Stimulated activated memory B cell treated with anti-CD40 and anti-IgM and Interleukin-4, amounts not matched to agents 10 μg/mL and 1 μg/mL and 100 μg/mL, for 72 hours (primary cell): Measurements from ENCODE around the gene KCNJ12.
A peak's percentile ranks its signal among the peaks of the same experiment; 100 is the strongest.
"Not testable (repeated sequence)": the region's sequence is repeated elsewhere in the genome, so short reads cannot be mapped to it uniquely, and the experiment has no call there.

Source experiments
- ATAC-seq: fragments of 150-1000 bp; cut with Tn5 transposase; 2 replicates; pipeline ENCODE4 v1.10.0; 2021
- H3K27ac Mint-ChIP-seq: one replicate; pipeline ENCODE4 v1.8.0; 2022; ENCODE audit warnings: mild to moderate bottlenecking, mixed read lengths
- H3K27me3 Mint-ChIP-seq: one replicate; pipeline ENCODE4 v1.8.0; 2022; ENCODE audit warnings: mixed read lengths
- H3K36me3 Mint-ChIP-seq: one replicate; pipeline ENCODE4 v1.8.0; 2022; ENCODE audit warnings: mixed read lengths
- H3K4me1 Mint-ChIP-seq: one replicate; pipeline ENCODE4 v1.8.0; 2022; ENCODE audit warnings: mixed read lengths
- H3K4me3 Mint-ChIP-seq: one replicate; pipeline ENCODE4 v1.8.0; 2022; ENCODE audit warnings: mild to moderate bottlenecking, moderate library complexity, mixed read lengths
- H3K9me3 Mint-ChIP-seq: one replicate; pipeline ENCODE4 v1.8.0; 2022; ENCODE audit warnings: mixed read lengths

KCNJ12 gene

GRCh38 chr17:21413570-21414279, 37.6 kb downstream of the KCNJ12 start:
- not testable (repeated sequence) for ATAC-seq, H3K9me3 Mint-ChIP-seq, H3K4me1 Mint-ChIP-seq, H3K27ac Mint-ChIP-seq, H3K36me3 Mint-ChIP-seq, H3K4me3 Mint-ChIP-seq, H3K27me3 Mint-ChIP-seq

DNA sequence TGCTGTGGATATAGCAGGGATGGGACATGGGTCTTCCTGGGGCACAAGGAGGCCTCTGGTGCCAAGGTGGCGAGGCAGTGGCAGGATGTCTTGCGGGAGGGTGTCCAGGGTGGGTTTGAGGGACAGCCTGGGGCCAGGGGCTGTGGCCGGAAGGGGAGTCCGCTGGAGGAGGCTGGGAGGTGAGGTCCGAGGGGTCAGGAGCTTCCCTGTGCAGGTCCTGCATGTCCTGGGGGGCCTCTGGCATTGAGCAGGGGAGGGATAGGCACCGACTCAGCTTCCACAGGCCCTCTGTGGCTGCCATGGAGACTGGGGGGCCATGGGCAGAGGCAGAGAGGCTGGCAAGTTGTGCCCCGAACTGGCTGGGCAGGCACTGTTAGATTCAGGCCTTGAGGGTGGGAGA, 38.5 kb downstream of the KCNJ12 start:
- peak; percentile 2 for ATAC-seq
- H3K9me3 Mint-ChIP-seq, H3K27ac Mint-ChIP-seq, H3K4me3 Mint-ChIP-seq, H3K4me1 Mint-ChIP-seq, H3K36me3 Mint-ChIP-seq: not testable (repeated sequence)
- peaks cover 10% of the 10 kb centered on the region for H3K27me3 Mint-ChIP-seq

GRCh38 chr17:21415166-21415990, 39.2 kb downstream of the KCNJ12 start:
- H3K27ac Mint-ChIP-seq, H3K9me3 Mint-ChIP-seq, H3K36me3 Mint-ChIP-seq, ATAC-seq, H3K4me3 Mint-ChIP-seq: not testable (repeated sequence)
- Mint-ChIP-seq H3K4me1 (peaks cover 10% of the 10 kb centered on the region), H3K27me3 (peaks cover 16% of the 10 kb centered on the region)

DNA sequence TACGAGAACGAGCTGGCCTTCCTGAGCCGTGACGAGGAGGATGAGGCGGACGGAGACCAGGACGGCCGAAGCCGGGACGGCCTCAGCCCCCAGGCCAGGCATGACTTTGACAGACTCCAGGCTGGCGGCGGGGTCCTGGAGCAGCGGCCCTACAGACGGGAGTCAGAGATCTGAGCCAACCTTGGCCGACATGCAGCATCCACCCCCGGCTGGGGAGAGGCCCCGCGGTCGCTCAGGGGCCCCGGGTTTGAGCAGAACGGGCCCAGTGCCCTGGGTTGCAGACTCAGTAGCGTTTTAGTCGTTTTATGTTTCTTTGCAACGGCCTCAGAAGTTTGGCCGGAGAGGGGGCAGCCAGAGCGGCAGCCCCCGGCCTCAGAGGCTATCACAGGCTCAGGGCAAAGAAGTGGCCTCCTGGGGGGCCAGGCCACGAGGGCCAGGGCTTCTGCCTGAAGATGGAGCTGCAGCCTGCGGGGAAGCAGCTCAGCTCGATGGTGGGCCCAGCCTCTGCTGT, 40.4 kb downstream of the KCNJ12 start:
- H3K4me3 Mint-ChIP-seq, ATAC-seq: not testable (repeated sequence)
- H3K4me1 Mint-ChIP-seq = peaks cover 10% of the 10 kb centered on the region

DNA sequence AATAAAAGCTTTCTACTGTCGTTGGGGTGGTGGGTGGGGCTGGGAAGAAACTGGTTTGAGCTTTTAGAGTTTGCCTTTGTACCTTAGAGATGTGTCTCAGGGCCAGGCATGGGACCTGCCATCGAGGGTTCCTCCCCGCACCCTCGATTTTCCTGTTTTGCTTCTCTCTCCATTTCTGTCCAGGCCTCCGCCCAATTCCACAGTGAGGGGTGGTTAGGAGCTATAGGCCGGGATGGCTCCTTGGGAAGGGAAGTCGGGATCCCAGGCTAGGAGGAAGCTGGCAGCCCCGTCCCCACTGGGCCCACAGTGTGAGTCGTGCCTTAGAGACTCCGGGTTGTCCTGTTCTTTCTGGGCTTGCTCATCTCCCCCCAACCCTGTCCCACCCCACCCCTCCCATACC, 41.2 kb downstream of the KCNJ12 start:
- ATAC-seq, H3K9me3 Mint-ChIP-seq, H3K36me3 Mint-ChIP-seq, H3K4me3 Mint-ChIP-seq, H3K27ac Mint-ChIP-seq: not testable (repeated sequence)
- Mint-ChIP-seq H3K4me1 (peaks cover 10% of the 10 kb centered on the region), H3K27me3 (peaks cover 22% of the 10 kb centered on the region)

More for the DNA sequence above, 40.4 kb downstream of the KCNJ12 start:
- not testable (repeated sequence) for H3K27ac Mint-ChIP-seq, H3K9me3 Mint-ChIP-seq, H3K36me3 Mint-ChIP-seq
- peaks cover 16% of the 10 kb centered on the region for H3K27me3 Mint-ChIP-seq

- H3K4me3 Mint-ChIP-seq = no peak overlapping the region
- peaks cover 23% of the 10 kb centered on the region for H3K27me3 Mint-ChIP-seq
- no peaks in the 10 kb centered on the region for H3K36me3 Mint-ChIP-seq
- H3K4me1 Mint-ChIP-seq = peaks cover 10% of the 10 kb centered on the region
- H3K9me3 Mint-ChIP-seq = no peaks in the 10 kb centered on the region
- H3K27ac Mint-ChIP-seq = no peak overlapping the region
- ATAC-seq = no peak
Measured at GRCh38 chr17:21417921-21418320, 41.8 kb downstream of the KCNJ12 start.

GRCh38 chr17:21418446-21419298, 42.5 kb downstream of the KCNJ12 start:
- ATAC-seq = no peak
- Mint-ChIP-seq H3K36me3 (no peaks in the 10 kb centered on the region), H3K27ac (no peak overlapping the region), H3K9me3 (no peaks in the 10 kb centered on the region), H3K4me1 (peaks cover 10% of the 10 kb centered on the region), H3K27me3 (peaks cover 23% of the 10 kb centered on the region), H3K4me3 (no peak overlapping the region)

GRCh38 chr17:21419299-21420239, 43.4 kb downstream of the KCNJ12 start:
- Mint-ChIP-seq H3K27ac (no peak overlapping the region), H3K9me3 (no peaks in the 10 kb centered on the region), H3K4me1 (peaks cover 10% of the 10 kb centered on the region), H3K4me3 (no peak overlapping the region), H3K27me3 (peaks cover 26% of the 10 kb centered on the region), H3K36me3 (no peaks in the 10 kb centered on the region)
- no peak for ATAC-seq

GRCh38 chr17:21420503-21421090, 44.4 kb downstream of the KCNJ12 start:
- Mint-ChIP-seq H3K27me3 (peaks cover 36% of the 10 kb centered on the region), H3K4me1 (peaks cover 10% of the 10 kb centered on the region)
- H3K9me3 Mint-ChIP-seq, H3K36me3 Mint-ChIP-seq, H3K27ac Mint-ChIP-seq, ATAC-seq, H3K4me3 Mint-ChIP-seq: not testable (repeated sequence)

- not testable (repeated sequence) for H3K4me3 Mint-ChIP-seq, H3K36me3 Mint-ChIP-seq, ATAC-seq, H3K9me3 Mint-ChIP-seq, H3K27ac Mint-ChIP-seq
- H3K4me1 Mint-ChIP-seq = peaks cover 10% of the 10 kb centered on the region
- H3K27me3 Mint-ChIP-seq = peaks cover 43% of the 10 kb centered on the region
Measured at GRCh38 chr17:21421421-21422310, 45.5 kb downstream of the KCNJ12 start.

- H3K4me3 Mint-ChIP-seq, ATAC-seq, H3K9me3 Mint-ChIP-seq, H3K36me3 Mint-ChIP-seq, H3K27ac Mint-ChIP-seq: not testable (repeated sequence)
- Mint-ChIP-seq H3K27me3 (peaks cover 43% of the 10 kb centered on the region), H3K4me1 (peaks cover 10% of the 10 kb centered on the region)
Measured at GRCh38 chr17:21422311-21423189, 46.4 kb downstream of the KCNJ12 start.

GRCh38 chr17:21423190-21423493, 47.0 kb downstream of the KCNJ12 start:
- not testable (repeated sequence) for ATAC-seq, H3K9me3 Mint-ChIP-seq, H3K4me3 Mint-ChIP-seq, H3K36me3 Mint-ChIP-seq, H3K27ac Mint-ChIP-seq
- Mint-ChIP-seq H3K27me3 (peaks cover 43% of the 10 kb centered on the region), H3K4me1 (peaks cover 10% of the 10 kb centered on the region)

DNA sequence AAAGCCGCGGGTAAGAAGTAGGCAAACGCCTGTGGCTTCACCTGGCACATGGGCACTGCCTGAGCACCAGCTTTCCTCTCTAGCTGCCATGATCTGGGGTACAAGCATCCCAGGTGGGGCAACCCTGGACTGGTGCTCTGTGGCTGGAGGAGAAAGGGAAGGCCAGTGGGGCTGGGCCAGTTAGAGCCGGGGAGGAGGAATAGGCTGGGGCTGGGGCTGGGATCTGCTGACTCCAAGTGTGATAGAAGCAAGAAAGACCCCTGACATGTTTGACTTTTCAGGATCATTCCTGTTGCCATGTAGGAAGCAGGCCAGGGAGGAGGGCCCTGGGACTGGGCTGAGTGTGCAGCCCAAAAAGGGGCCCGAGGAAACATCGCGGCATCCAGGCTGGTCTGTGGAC, 48.5 kb downstream of the KCNJ12 start:
- peaks cover 32% of the 10 kb centered on the region for H3K27me3 Mint-ChIP-seq
- not testable (repeated sequence) for H3K36me3 Mint-ChIP-seq, H3K27ac Mint-ChIP-seq, ATAC-seq, H3K4me1 Mint-ChIP-seq, H3K4me3 Mint-ChIP-seq, H3K9me3 Mint-ChIP-seq
